ENCODE data around the gene HDAC9.
A peak's percentile ranks its signal among the peaks of the same experiment; 100 is the strongest.

DNA sequence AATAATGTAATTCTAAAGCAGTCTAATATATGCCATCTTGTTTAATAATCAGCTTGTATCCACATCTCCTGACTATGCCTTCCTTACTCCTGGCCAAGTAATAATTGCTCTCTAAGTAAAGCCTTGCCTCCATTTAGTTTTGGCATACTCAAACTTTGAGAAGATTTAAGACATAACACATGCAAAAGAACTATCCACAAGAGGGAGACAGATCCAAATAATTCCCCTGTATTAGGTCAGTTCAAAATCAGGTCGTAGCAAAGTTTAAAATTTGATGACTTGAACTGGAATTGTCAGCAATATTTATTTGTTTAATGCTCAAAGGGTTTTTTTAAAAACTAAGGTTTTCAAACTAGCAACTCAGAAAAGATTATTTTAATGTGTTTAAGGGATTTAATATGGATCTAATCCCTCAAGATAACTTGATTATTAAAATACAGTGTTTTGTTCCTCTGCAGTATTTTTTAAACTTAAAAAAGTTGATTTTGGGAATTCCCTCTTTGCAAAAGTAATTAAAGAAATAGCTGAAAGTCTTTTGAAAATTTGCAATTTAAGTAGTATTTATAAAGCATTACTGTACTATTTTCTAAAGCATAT lies 95.3 kb downstream of the HDAC9 start:
- TF ChIP-seq, protein P1, sequence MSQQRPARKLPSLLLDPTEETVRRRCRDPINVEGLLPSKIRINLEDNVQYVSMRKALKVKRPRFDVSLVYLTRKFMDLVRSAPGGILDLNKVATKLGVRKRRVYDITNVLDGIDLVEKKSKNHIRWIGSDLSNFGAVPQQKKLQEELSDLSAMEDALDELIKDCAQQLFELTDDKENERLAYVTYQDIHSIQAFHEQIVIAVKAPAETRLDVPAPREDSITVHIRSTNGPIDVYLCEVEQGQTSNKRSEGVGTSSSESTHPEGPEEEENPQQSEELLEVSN (IDR thresholded peaks at IDR 0.05; ENCODE audit: borderline replicate concordance, low read depth), result no peak
- TF ChIP-seq, protein P2, sequence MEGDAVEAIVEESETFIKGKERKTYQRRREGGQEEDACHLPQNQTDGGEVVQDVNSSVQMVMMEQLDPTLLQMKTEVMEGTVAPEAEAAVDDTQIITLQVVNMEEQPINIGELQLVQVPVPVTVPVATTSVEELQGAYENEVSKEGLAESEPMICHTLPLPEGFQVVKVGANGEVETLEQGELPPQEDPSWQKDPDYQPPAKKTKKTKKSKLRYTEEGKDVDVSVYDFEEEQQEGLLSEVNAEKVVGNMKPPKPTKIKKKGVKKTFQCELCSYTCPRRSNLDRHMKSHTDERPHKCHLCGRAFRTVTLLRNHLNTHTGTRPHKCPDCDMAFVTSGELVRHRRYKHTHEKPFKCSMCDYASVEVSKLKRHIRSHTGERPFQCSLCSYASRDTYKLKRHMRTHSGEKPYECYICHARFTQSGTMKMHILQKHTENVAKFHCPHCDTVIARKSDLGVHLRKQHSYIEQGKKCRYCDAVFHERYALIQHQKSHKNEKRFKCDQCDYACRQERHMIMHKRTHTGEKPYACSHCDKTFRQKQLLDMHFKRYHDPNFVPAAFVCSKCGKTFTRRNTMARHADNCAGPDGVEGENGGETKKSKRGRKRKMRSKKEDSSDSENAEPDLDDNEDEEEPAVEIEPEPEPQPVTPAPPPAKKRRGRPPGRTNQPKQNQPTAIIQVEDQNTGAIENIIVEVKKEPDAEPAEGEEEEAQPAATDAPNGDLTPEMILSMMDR (IDR thresholded peaks at IDR 0.05), result peak; percentile 53
- TF ChIP-seq, protein P3, sequence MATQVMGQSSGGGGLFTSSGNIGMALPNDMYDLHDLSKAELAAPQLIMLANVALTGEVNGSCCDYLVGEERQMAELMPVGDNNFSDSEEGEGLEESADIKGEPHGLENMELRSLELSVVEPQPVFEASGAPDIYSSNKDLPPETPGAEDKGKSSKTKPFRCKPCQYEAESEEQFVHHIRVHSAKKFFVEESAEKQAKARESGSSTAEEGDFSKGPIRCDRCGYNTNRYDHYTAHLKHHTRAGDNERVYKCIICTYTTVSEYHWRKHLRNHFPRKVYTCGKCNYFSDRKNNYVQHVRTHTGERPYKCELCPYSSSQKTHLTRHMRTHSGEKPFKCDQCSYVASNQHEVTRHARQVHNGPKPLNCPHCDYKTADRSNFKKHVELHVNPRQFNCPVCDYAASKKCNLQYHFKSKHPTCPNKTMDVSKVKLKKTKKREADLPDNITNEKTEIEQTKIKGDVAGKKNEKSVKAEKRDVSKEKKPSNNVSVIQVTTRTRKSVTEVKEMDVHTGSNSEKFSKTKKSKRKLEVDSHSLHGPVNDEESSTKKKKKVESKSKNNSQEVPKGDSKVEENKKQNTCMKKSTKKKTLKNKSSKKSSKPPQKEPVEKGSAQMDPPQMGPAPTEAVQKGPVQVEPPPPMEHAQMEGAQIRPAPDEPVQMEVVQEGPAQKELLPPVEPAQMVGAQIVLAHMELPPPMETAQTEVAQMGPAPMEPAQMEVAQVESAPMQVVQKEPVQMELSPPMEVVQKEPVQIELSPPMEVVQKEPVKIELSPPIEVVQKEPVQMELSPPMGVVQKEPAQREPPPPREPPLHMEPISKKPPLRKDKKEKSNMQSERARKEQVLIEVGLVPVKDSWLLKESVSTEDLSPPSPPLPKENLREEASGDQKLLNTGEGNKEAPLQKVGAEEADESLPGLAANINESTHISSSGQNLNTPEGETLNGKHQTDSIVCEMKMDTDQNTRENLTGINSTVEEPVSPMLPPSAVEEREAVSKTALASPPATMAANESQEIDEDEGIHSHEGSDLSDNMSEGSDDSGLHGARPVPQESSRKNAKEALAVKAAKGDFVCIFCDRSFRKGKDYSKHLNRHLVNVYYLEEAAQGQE (IDR thresholded peaks at IDR 0.05), result no peak
- TF ChIP-seq PBX3 (IDR thresholded peaks at IDR 0.05) (no peak), MYC (IDR thresholded peaks at IDR 0.05; ENCODE audit: borderline replicate concordance, low read length) (no peak), NFE2L2 (conservative IDR thresholded peaks at IDR 0.05; ENCODE audit: low read length) (no peak), CEBPB (IDR thresholded peaks at IDR 0.05) (no peak), RAD21 (conservative IDR thresholded peaks at IDR 0.05 in 1 of 2, IDR thresholded peaks at IDR 0.05 in 1 of 2) (peak; percentile 57 to 60), JUNB (IDR thresholded peaks at IDR 0.05) (no peak), EHMT2 (IDR thresholded peaks at IDR 0.05; ENCODE audit: low read depth) (no peak), EP300 (IDR thresholded peaks at IDR 0.05) (no peak), RCOR1 (IDR thresholded peaks at IDR 0.05; ENCODE audit: low read depth, low read length) (no peak), POLR2A (IDR thresholded peaks at IDR 0.05; ENCODE audit: low read length) (no peak)
